HG02852 (cell line): Measurements from ENCODE around the gene PYROXD2.
A peak's percentile ranks its signal among the peaks of the same experiment; 100 is the strongest.

Experiments
- ATAC-seq: cut with Tn5 transposase; IDR thresholded peaks from one replicate; pipeline ENCODE4 v1.9.1; 2021; ENCODE audit warnings: mild to moderate bottlenecking, moderate library complexity; ENCODE audit not compliant: unreplicated experiment

The PYROXD2 gene

GRCh38 chr10:98435178-98435577 lies 20.2 kb upstream of the PYROXD2 start:
- ATAC-seq = no peak

- ATAC-seq = no peak
Observed at GRCh38 chr10:98433881-98434732, 19.1 kb upstream of the PYROXD2 start.

DNA sequence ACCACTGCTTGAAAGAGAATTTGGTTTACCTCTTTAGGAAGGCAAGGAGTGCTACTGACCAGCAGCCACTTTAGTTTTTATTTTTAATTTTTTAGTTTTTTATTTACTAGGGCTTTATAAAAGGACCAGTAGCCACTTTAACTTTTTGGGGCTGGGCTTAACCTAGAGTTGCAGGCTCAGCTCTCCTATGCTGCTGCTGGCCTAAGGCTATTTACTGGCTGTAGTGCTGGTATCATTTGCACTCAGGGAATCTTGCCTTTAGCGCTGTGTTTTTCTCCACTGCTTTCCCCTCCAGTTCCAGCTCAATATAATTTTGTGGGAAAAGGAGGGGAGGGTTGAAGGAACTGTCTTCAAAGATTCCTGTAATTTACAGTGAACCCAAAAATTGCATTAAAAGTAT lies 18.4 kb upstream of the PYROXD2 start:
- no peak for ATAC-seq

DNA sequence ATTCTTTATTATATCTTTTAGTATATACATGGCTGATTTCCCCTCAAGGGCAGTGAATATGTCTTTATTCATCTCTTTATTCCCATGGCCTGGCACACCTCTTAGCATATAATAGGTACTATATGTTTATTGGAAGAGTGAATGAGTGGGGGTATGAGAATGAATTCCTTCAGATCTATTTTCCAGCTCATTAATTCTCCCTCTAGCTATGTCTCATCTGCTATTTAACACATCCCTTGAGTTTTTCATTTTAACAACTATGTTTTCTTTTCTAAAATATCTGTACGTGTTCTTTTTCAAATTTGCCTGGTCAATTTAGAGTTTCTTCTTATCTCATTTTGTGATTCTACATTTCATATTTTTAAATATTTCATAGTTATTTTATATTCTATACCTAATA lies 17.3 kb upstream of the PYROXD2 start:
- ATAC-seq = no peak

DNA sequence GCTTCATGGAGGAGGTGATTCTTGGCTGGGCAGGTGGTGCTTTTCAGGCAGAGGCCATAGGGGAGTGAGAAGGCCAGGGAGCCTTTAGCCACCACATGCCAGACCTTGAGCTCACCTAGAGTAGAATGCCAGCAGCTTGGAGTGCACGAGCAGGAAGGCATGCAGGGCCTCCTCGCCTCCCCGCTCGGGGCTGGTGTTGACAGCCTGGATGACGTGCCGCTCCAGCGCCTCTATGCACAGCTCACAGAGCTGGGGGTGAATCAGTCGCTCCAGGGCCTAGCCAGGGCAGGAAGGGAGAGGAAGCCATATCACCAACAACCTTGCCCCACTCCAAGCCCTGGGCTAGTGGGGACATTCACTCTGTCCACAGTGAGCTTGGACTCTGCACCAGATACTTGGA lies 16.0 kb upstream of the PYROXD2 start:
- ATAC-seq = no peak

- ATAC-seq = no peak
Observed at GRCh38 chr10:98430427-98430826, 15.4 kb upstream of the PYROXD2 start.

- ATAC-seq = no peak
Observed at GRCh38 chr10:98429320-98430072, 14.5 kb upstream of the PYROXD2 start.

DNA sequence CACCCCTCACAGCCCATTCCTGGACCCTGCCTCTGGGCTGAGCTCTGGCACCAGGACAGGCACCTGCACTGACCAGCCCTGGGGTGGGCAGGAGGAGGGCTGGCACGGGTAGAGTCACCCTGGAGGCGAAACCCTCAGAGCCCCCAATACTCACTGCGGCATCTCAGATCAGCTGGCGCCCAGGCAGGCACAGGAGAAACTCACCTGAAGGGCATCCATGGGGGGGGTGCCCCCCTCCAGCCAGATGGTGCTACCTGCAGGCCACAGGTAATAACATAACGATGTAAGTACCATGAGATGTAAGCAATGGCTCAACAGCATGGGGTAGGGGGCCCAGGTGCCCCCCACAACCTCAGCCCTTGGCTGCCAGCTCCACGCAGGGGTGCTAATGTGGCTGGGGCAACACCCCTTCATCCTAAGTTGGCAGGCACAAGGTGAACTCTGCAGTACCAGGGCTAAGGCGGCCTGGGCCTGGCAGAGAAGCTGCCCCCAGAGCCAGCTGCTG lies 12.1 kb upstream of the PYROXD2 start:
- ATAC-seq = no peak

- ATAC-seq = peak; percentile 67
Observed at GRCh38 chr10:98425511-98426352, 10.8 kb upstream of the PYROXD2 start.

DNA sequence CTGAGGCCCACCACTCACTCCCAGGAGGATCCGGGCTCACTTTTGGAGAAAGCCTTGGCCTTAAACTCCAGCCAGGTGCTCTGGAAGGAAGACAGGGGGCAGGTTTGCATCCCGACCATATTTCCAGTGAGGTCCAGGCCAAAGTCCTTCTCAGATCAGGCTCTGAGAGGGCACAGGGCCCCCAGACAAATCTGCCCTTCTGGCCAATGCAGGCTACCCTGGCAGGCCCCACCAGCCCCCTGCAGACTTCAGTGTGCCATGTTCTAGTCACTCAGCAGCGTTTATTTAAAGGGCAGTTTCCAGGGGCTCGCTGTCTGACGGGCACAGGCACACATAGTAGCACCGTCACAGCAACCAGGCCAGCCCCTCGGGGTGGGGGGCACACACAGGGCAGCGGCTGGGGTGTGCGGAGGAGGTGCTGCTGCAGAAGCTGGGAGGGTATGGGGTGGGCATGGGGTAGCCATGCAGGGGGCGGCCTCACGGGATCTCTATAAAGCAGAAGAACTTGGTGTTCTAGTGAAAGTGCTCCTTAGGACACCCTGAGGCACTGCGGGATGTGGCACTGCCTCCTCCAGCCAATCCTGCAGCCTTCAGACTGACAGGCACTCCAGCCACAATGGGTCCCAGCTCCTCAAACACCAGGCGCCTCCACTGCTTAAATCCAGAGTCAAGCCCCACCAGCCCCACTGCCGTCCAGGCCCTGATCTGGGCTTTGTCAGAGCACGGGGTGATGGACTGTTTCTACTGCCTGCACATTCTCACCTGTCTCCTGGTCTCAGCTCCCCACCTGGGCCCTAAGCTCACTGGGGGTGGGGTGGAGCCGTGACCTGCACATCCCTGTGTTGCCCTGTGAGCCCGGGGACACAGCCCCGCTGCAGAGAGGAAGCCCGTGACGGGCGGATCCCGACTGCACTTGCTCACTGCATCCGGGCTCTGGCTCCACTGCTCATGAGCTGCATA lies 9.6 kb upstream of the PYROXD2 start:
- no peak for ATAC-seq

GRCh38 chr10:98423691-98424120 lies 8.7 kb upstream of the PYROXD2 start:
- no peak for ATAC-seq

GRCh38 chr10:98422182-98422581 lies 7.2 kb upstream of the PYROXD2 start:
- ATAC-seq = no peak

GRCh38 chr10:98420786-98421185 lies 5.8 kb upstream of the PYROXD2 start:
- ATAC-seq = no peak

GRCh38 chr10:98419469-98420261 lies 4.7 kb upstream of the PYROXD2 start:
- ATAC-seq = no peak

DNA sequence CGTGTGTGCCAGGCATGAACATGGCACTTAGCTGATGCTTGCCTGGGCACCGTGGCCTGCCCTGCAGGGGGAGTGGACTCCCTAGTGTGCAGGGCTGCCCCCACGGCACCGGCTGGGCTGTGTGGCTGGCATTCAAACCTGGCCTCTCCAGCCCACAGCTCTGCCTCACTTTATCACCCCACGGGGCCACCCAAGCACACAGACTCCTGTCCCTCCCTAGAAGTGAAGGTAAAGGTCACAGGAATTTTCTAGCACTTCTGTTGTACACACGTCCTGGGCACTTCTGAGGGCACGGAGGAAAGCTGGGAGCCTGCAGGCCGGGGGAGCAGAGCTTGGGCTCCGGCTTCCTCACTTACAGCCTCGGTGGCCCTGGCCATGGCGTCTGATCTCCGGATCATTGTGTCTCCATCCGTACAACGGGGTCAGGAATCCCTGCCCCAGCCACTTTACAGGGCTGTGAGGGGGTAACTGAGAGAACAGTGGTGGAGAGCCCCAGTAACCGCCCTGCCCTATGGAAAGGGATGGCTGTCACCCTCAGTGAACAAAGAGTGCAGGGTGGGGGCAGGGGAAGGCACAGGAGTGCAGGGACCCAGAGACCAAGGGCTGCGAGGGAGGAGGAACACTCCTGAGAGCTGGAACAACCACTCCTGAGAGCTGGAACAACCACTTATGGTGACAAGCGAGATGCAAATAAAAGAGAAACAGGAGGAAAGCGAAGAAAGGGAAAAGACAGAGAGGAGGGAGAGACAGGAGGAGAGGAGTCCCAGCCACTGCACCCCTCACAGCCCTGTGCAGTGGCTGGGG lies 3.9 kb upstream of the PYROXD2 start:
- ATAC-seq = no peak

- ATAC-seq = no peak
Observed at GRCh38 chr10:98417973-98418664, 3.1 kb upstream of the PYROXD2 start.

DNA sequence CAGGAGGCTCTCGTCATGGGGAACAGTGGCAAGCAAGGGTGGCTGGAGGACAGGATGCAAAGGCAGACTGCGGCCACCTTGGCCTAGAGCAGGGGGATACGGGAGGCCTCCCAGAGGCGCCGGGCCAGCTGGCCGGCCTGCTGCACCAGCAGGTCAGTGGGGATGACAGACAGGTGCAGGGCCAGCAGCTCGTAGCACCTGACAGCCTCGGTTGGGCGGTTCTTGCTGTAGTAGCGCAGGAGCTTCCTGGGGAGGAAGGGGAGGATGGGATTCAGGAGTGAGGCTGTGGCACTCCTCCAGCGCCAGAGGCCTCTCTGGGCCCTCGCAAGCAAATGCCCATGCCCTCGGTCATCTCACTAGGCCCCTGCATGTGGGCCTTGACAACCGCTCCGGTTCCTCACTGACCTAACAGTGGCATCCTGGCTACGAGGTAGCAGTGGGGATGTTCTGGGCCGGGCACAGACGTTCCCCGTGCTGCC lies 2.5 kb upstream of the PYROXD2 start:
- ATAC-seq = no peak
